Measurements from ENCODE around the gene THAP8.

Gene THAP8, protein sequence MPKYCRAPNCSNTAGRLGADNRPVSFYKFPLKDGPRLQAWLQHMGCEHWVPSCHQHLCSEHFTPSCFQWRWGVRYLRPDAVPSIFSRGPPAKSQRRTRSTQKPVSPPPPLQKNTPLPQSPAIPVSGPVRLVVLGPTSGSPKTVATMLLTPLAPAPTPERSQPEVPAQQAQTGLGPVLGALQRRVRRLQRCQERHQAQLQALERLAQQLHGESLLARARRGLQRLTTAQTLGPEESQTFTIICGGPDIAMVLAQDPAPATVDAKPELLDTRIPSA

DNA sequence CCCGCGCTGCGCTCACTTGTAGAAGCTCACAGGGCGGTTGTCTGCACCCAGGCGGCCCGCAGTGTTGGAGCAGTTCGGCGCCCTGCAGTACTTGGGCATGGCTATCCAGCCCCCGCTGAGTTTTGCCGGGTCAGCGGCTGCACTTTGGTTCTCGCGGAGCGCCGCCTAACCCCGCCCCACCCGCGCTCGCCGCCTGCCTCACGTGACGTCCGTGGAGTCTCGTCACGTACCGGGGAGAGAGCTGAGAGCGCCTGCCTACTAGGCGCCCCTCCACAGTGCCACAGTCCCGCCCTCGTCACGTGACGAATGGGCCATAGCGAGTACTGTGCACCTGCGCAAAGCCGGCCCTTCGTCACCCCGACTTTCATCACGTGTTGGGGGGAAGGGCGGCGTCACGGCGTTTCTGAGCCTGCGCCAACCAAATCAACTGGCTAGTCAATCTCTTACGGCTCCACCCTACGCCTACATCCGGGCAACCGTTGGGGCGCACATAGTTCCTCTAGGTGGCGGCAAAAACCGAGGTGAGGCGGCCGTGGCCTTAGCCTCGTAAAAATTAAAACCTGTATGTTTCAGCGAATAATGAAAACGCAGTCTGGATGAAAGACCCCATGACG is at the start of gene THAP8:
Gene THAP8 (minus strand): TSS at position 167 of the 614 bp plus-strand sequence. CDS start 68 bp downstream, at position 99.
- peak; percentile 98 for DNase-seq (ENCODE audit: low read depth)
- TF ChIP-seq, protein P1, sequence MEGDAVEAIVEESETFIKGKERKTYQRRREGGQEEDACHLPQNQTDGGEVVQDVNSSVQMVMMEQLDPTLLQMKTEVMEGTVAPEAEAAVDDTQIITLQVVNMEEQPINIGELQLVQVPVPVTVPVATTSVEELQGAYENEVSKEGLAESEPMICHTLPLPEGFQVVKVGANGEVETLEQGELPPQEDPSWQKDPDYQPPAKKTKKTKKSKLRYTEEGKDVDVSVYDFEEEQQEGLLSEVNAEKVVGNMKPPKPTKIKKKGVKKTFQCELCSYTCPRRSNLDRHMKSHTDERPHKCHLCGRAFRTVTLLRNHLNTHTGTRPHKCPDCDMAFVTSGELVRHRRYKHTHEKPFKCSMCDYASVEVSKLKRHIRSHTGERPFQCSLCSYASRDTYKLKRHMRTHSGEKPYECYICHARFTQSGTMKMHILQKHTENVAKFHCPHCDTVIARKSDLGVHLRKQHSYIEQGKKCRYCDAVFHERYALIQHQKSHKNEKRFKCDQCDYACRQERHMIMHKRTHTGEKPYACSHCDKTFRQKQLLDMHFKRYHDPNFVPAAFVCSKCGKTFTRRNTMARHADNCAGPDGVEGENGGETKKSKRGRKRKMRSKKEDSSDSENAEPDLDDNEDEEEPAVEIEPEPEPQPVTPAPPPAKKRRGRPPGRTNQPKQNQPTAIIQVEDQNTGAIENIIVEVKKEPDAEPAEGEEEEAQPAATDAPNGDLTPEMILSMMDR (IDR thresholded peaks at IDR 0.05; ENCODE audit: control insufficient read depth, extremely low read depth, insufficient read depth): peak; percentile 45
- H3K4me3 ChIP-seq (ENCODE audit: low read depth, low read length): peak within 1 kb of the TSS; percentile 84

DNA sequence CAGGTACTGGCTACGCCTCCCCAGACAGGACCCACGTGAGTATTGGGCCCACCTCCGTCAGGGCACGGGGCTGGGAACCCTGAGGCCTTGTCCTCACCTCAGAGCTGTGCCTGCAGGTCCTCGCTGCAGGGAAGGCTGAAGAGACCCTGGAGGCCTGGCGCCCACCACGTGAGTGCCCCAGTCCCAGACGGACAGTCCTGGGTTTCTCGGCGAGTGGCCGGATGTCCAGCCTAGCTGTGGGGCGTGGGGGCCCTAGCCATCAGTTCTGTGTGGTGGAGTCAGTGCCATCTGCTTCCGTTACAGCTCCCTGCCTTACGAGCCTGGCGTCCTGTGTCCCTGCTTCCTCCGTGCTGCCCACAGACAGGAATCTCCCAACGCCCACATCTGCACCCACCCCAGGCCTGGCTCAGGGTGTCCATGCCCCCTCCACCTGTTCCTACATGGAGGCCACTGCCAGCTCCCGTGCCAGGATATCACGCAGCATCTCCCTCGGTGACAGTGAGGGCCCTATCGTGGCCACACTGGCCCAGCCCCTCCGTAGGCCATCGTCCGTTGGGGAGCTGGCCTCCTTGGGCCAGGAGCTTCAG is 49.0 kb upstream of the THAP8 start:
- TF ChIP-seq, protein P1 (IDR thresholded peaks at IDR 0.05; ENCODE audit: control insufficient read depth, extremely low read depth, insufficient read depth): no peak
- no peak for DNase-seq (ENCODE audit: low read depth)
- no peak overlapping the region for H3K4me3 ChIP-seq (ENCODE audit: low read depth, low read length)

DNA sequence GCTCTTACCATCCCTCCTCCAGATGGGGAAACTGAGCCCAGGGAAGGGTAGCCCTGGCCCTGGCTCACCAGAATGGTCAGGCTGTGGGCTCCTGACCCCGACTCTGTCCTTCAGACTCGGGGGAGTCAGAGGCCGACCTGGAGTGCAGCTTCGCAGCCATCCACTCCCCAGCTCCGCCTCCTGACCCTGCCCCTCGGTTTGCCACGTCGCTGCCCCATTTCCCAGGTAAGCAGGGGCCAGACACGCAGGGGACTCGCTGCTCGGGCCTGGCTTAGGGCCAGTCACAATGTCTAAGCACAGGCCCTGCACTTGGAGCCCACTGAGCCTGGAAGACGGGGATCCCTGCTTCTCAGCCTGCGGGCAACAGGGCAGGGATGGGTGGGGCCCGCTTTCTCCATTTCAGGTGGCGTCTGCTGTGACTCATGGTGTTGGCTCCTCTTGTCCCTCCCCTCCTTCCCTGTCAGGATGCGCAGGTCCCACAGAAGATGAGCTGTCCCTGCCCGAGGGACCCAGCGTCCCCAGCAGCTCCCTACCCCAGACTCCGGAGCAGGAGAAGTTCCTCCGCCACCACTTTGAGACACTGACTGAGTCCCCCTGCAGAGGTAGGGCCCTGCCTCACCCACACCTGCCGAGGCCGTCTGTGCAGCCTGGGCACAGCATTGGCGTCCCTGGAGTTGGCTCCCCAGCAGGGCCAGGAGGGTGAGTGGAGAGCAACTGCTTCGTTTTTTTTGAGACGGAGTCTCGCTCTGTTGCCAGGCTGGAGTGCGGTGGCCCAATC is 47.7 kb upstream of the THAP8 start:
- DNase-seq (ENCODE audit: low read depth): no peak
- H3K4me3 ChIP-seq (ENCODE audit: low read depth, low read length): no peak overlapping the region
- TF ChIP-seq, protein P1 (IDR thresholded peaks at IDR 0.05; ENCODE audit: control insufficient read depth, extremely low read depth, insufficient read depth): no peak

DNA sequence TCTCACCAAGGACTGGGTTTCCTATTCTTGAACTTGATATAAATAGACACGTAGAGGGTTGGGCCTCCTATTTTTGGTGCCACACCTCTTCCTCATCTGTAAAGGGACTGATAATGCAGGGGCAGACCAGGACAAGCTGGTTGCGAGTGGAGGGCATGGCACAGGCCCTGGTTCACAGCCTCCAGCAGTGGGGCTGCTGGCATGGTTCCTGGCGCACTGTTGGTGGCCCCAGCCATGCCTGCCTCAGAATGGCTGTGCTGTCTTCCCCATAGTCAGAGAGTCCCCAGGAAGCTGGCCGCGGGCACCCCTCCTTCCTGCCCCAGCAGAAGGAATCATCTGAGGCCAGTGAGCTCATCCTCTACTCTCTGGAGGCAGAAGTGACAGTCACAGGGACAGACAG is 46.4 kb upstream of the THAP8 start:
- DNase-seq (ENCODE audit: low read depth): no peak

DNA sequence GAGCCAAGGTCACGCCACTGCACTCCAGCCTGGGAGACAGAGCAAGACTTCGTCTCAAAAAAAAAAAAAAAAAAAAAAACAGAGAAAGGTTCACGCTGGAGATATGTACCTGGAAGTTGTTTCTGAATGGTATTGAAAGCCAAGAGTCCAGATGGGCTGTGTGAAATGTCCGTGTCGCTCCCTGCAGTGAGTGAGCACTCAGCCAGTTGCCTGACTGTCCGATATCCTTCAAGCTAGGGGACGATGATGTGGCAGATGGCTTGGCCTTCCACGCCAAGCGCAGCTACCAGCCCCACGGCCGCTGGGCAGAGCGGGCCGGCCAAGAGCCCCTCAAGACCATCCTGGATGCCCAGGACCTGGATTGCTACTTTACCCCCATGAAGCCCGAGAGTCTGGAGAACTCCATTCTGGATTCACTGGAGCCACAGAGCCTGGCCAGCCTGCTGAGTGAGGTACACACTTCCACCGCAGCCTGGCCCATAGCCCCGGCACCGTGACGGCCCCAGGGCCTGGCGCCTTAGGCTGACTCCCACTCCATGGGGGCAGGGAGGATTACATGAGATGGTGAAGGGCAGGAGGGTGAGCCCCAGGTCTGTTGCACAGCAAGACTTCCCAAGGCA is 45.2 kb upstream of the THAP8 start:
- H3K4me3 ChIP-seq (ENCODE audit: low read depth, low read length): no peak overlapping the region
- TF ChIP-seq, protein P1 (IDR thresholded peaks at IDR 0.05; ENCODE audit: control insufficient read depth, extremely low read depth, insufficient read depth): no peak
- no peak for DNase-seq (ENCODE audit: low read depth)

More for the DNA sequence above, 46.4 kb upstream of the THAP8 start:
- no peak overlapping the region for H3K4me3 ChIP-seq (ENCODE audit: low read depth, low read length)
- TF ChIP-seq, protein P1 (IDR thresholded peaks at IDR 0.05; ENCODE audit: control insufficient read depth, extremely low read depth, insufficient read depth): no peak

DNA sequence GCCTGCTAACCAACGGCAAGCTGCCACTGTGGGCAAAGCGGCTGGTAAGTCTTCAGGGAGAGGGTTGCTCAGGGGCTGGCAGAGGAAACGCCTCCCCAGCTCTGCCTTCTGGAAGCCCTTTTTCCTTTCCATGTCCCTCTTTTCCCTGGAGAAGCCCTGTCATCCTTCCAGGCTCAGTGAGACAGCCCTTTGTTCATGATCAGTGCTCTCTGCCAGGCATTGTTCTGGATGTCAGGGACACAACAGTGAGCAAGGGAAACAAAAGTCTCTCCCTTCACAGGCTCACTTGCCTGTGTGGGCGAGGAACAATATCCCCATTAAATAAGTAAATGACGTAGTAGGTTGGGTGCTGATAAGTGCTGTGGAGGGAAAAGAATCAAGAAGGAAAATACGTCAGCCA is 43.0 kb upstream of the THAP8 start:
- DNase-seq (ENCODE audit: low read depth): no peak
- H3K4me3 ChIP-seq (ENCODE audit: low read depth, low read length): no peak overlapping the region
- TF ChIP-seq, protein P1 (IDR thresholded peaks at IDR 0.05; ENCODE audit: control insufficient read depth, extremely low read depth, insufficient read depth): no peak

Measured in LNCaP clone FGC (cell line).